Peyer's patch (tissue), 4 donors: Measurements from ENCODE around the gene FXN.

Experiments
- POLR2A ChIP-seq, 2 donors: fragments of 450-650 bp; IDR thresholded peaks; one replicate each; pipeline ENCODE4 v1.5.1; 2017; ENCODE audit warnings: antibody characterized with exemption in 2 of 2, mild to moderate bottlenecking in 2 of 2, moderate library complexity in 2 of 2
- TF ChIP-seq, protein P1 (sequence below), 6 experiments: fragments of 450-650 bp in 4 of 6; fragments of 200-600 bp in 2 of 6; sonication (generic) in 1 of 6; IDR thresholded peaks; one replicate each; pipeline ENCODE4 v1.5.1; 2017 to 2019; ENCODE audit warnings: antibody characterized with exemption in 6 of 6, mild to moderate bottlenecking in 3 of 6, moderate library complexity in 1 of 6

DNA sequence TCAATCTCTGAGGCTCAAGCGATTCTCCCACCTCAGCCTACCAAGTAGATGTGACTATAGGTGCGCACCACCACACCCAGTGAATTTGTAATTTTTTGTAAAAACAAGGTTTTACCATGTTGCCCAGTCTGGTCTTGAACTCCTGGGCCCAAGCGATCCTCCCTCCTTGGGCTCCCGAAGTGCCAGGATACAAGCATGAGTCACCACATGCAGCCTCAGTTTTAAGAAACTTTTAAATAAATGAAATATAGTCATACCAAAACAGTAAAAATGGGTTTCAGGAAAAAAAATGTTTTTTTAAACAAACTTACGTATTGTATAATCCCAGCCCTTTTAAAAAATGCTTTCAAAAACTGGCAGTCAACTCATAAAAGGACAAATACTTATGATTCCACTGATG lies 26.6 kb downstream of the FXN start:
- TF ChIP-seq, protein P1, sequence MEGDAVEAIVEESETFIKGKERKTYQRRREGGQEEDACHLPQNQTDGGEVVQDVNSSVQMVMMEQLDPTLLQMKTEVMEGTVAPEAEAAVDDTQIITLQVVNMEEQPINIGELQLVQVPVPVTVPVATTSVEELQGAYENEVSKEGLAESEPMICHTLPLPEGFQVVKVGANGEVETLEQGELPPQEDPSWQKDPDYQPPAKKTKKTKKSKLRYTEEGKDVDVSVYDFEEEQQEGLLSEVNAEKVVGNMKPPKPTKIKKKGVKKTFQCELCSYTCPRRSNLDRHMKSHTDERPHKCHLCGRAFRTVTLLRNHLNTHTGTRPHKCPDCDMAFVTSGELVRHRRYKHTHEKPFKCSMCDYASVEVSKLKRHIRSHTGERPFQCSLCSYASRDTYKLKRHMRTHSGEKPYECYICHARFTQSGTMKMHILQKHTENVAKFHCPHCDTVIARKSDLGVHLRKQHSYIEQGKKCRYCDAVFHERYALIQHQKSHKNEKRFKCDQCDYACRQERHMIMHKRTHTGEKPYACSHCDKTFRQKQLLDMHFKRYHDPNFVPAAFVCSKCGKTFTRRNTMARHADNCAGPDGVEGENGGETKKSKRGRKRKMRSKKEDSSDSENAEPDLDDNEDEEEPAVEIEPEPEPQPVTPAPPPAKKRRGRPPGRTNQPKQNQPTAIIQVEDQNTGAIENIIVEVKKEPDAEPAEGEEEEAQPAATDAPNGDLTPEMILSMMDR (IDR thresholded peaks at IDR 0.05) = no peak
- TF ChIP-seq POLR2A (IDR thresholded peaks at IDR 0.05) = no peak
